ENCODE measurements around the gene ADCY4.
"Not testable (repeated sequence)": the region's sequence is repeated elsewhere in the genome, so short reads cannot be mapped to it uniquely, and the experiment has no call there.

The ADCY4 gene

DNA sequence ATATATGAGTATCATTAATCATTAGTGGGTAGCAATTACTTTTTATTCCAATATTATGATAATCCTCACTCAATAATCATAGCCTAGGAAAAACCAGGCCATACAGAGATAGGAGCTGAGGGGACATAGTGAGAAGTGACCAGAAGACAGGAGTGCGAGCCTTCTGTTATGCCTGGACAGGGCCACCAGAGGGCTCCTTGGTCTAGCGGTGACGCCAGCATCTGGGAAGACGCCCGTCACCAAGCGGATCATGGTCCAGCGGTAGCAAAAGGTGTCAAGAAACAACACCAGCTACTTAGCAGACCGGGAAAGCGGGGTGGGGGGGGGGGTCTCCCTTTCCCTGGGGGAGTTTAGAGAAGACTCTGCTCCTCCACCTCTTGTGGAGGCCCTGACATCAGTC is 7.0 kb downstream of the ADCY4 start:
- not testable (repeated sequence) for H2BK120ac ChIP-seq (ENCODE audit: low read depth, low read length); H4K8ac ChIP-seq (ENCODE audit: low read length); H3K4me2 ChIP-seq (ENCODE audit: low read length, poor library complexity, severe bottlenecking); H3K23ac ChIP-seq (ENCODE audit: low read length in 2 of 2); H3K18ac ChIP-seq (ENCODE audit: low read depth in 1 of 2, low read length in 2 of 2); H3K36me3 ChIP-seq (ENCODE audit: control insufficient read depth in 1 of 2, insufficient read depth in 2 of 2, low read depth in 1 of 2, low read length in 2 of 2); H3K4ac ChIP-seq (ENCODE audit: low read depth in 1 of 2, low read length in 2 of 2); H3K4me1 ChIP-seq (ENCODE audit: control insufficient read depth, insufficient read depth, low read depth, low read length); H3K9ac ChIP-seq (ENCODE audit: low read length); H2AK5ac ChIP-seq (ENCODE audit: low read length, severe bottlenecking); H2BK5ac ChIP-seq (ENCODE audit: low read depth, low read length, poor library complexity, severe bottlenecking); H3K27ac ChIP-seq (ENCODE audit: low read length, poor library complexity, severe bottlenecking); H2BK12ac ChIP-seq (ENCODE audit: low read length in 2 of 2); H4K91ac ChIP-seq (ENCODE audit: low read length); H3K4me3 ChIP-seq (ENCODE audit: insufficient read depth in 1 of 2, low read depth in 1 of 2, low read length in 2 of 2); H2BK15ac ChIP-seq (ENCODE audit: low read depth, poor library complexity, severe bottlenecking); H2AFZ ChIP-seq (ENCODE audit: low read depth, low read length); H3K79me1 ChIP-seq (replicated peaks; ENCODE audit: low read length, poor library complexity, severe bottlenecking); H3K14ac ChIP-seq (ENCODE audit: low read length in 2 of 2); H3K9me3 ChIP-seq (ENCODE audit: control insufficient read depth, low read length)
- H3K27me3 ChIP-seq (ENCODE audit: control insufficient read depth in 1 of 2, insufficient read depth in 1 of 2, low read length in 2 of 2) = peaks cover 0 to 32% of the 10 kb centered on the region in 2 experiments
- peak; percentile 30 for DNase-seq
- 5% methylated on average over 4 of the region's 9 CpGs for WGBS

DNA sequence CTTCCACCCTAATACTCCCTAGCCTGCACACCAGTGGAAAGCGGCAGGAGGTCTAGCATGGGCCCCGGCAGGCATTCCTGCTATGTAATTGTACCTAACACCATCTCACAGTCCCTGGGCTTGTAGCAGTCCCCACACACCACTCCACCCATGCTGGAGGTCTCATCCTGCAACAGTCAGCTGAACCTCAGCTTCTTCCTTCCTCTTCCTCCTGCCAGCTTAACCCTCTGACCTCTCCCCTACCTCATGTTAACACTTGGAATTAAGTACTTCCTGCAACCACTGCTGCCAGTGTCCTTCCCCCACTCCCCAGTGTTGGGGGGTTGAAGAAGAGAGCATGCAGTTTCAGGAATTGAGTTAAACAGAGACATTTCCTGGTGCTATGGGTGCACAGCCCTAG is 7.6 kb downstream of the ADCY4 start:
- Histone ChIP-seq H2BK5ac (ENCODE audit: low read depth, low read length, poor library complexity, severe bottlenecking) (no peak overlapping the region), H3K4me1 (ENCODE audit: control insufficient read depth, insufficient read depth, low read depth, low read length) (peaks cover 4% of the 10 kb centered on the region), H2BK12ac (ENCODE audit: low read length in 2 of 2) (no peak overlapping the region), H3K9ac (ENCODE audit: low read length) (no peak overlapping the region), H3K79me1 (replicated peaks; ENCODE audit: low read length, poor library complexity, severe bottlenecking) (no peaks in the 10 kb centered on the region), H3K4me3 (ENCODE audit: insufficient read depth in 1 of 2, low read depth in 1 of 2, low read length in 2 of 2) (no peak overlapping the region), H3K18ac (ENCODE audit: low read depth in 1 of 2, low read length in 2 of 2) (no peak overlapping the region), H3K4me2 (ENCODE audit: low read length, poor library complexity, severe bottlenecking) (no peak overlapping the region), H3K23ac (ENCODE audit: low read length in 2 of 2) (no peak overlapping the region), H3K36me3 (ENCODE audit: control insufficient read depth in 1 of 2, insufficient read depth in 2 of 2, low read depth in 1 of 2, low read length in 2 of 2) (no peaks in the 10 kb centered on the region), H4K8ac (ENCODE audit: low read length) (no peak overlapping the region), H2BK120ac (ENCODE audit: low read depth, low read length) (no peak overlapping the region), H3K9me3 (ENCODE audit: control insufficient read depth, low read length) (no peaks in the 10 kb centered on the region), H2BK15ac (ENCODE audit: low read depth, poor library complexity, severe bottlenecking) (no peak overlapping the region), H2AFZ (ENCODE audit: low read depth, low read length) (no peak overlapping the region), H3K14ac (ENCODE audit: low read length in 2 of 2) (no peak overlapping the region), H2AK5ac (ENCODE audit: low read length, severe bottlenecking) (no peak overlapping the region), H3K4ac (ENCODE audit: low read depth in 1 of 2, low read length in 2 of 2) (no peak overlapping the region), H3K27me3 (ENCODE audit: control insufficient read depth in 1 of 2, insufficient read depth in 1 of 2, low read length in 2 of 2) (peaks cover 0 to 32% of the 10 kb centered on the region in 2 experiments), H4K91ac (ENCODE audit: low read length) (no peak overlapping the region), H3K27ac (ENCODE audit: low read length, poor library complexity, severe bottlenecking) (no peak overlapping the region)
- no peak for DNase-seq
- 70% methylated on average over 2 of the region's 2 CpGs for WGBS

- no peak overlapping the region for H3K23ac ChIP-seq (ENCODE audit: low read length in 2 of 2)
- H2BK15ac ChIP-seq (ENCODE audit: low read depth, poor library complexity, severe bottlenecking) = no peak overlapping the region
- H3K4me2 ChIP-seq (ENCODE audit: low read length, poor library complexity, severe bottlenecking) = no peak overlapping the region
- H2BK120ac ChIP-seq (ENCODE audit: low read depth, low read length) = no peak overlapping the region
- no peak overlapping the region for H4K91ac ChIP-seq (ENCODE audit: low read length)
- H3K36me3 ChIP-seq (ENCODE audit: control insufficient read depth in 1 of 2, insufficient read depth in 2 of 2, low read depth in 1 of 2, low read length in 2 of 2) = no peaks in the 10 kb centered on the region
- no peak for DNase-seq
- no peaks in the 10 kb centered on the region for H3K79me1 ChIP-seq (replicated peaks; ENCODE audit: low read length, poor library complexity, severe bottlenecking)
- no peak overlapping the region for H3K14ac ChIP-seq (ENCODE audit: low read length in 2 of 2)
- no peaks in the 10 kb centered on the region for H3K9me3 ChIP-seq (ENCODE audit: control insufficient read depth, low read length)
- H4K8ac ChIP-seq (ENCODE audit: low read length) = no peak overlapping the region
- H3K27ac ChIP-seq (ENCODE audit: low read length, poor library complexity, severe bottlenecking) = no peak overlapping the region
- H3K18ac ChIP-seq (ENCODE audit: low read depth in 1 of 2, low read length in 2 of 2) = no peak overlapping the region
- peaks cover 6% of the 10 kb centered on the region for H3K4me1 ChIP-seq (ENCODE audit: control insufficient read depth, insufficient read depth, low read depth, low read length)
- H3K27me3 ChIP-seq (ENCODE audit: control insufficient read depth in 1 of 2, insufficient read depth in 1 of 2, low read length in 2 of 2) = peaks cover 0 to 34% of the 10 kb centered on the region in 2 experiments
- H2AFZ ChIP-seq (ENCODE audit: low read depth, low read length) = no peak overlapping the region
- H3K4ac ChIP-seq (ENCODE audit: low read depth in 1 of 2, low read length in 2 of 2) = no peak overlapping the region
- no peak overlapping the region for H3K9ac ChIP-seq (ENCODE audit: low read length)
- H3K4me3 ChIP-seq (ENCODE audit: insufficient read depth in 1 of 2, low read depth in 1 of 2, low read length in 2 of 2) = no peak overlapping the region
- no peak overlapping the region for H2BK12ac ChIP-seq (ENCODE audit: low read length in 2 of 2)
- no peak overlapping the region for H2BK5ac ChIP-seq (ENCODE audit: low read depth, low read length, poor library complexity, severe bottlenecking)
- no peak overlapping the region for H2AK5ac ChIP-seq (ENCODE audit: low read length, severe bottlenecking)
- WGBS = 86% methylated on average over 9 of the region's 9 CpGs
Observed at GRCh38 chr14:24325963-24326362, 8.9 kb downstream of the ADCY4 start.

DNA sequence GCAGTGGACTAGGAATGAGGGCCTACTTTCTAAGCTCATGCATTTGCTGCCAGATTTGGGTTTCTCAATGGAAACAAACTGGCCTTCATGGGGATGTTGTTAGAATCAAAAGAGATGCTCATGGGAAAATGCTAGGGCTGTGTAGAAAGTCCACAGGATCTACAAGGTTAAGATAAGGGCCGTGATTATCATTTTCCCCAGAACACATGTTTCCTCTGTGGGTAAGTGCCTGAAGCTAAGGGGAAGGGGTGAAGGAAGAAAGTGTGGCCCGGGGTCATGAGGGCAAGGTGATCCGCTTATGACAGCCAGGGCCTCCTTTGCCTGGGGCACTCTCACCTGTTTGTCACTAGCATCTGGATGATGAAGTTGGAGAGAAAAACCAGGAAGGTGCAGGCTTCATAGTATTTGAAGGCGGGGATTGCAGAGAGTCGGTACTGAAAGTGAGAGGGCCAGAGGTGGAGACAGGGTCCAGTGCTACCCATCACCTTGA is 9.8 kb downstream of the ADCY4 start:
- Histone ChIP-seq H2AK5ac (ENCODE audit: low read length, severe bottlenecking) (no peak overlapping the region), H2AFZ (ENCODE audit: low read depth, low read length) (no peak overlapping the region), H3K4ac (ENCODE audit: low read depth in 1 of 2, low read length in 2 of 2) (no peak overlapping the region), H3K4me2 (ENCODE audit: low read length, poor library complexity, severe bottlenecking) (no peak overlapping the region), H3K18ac (ENCODE audit: low read depth in 1 of 2, low read length in 2 of 2) (no peak overlapping the region), H3K9me3 (ENCODE audit: control insufficient read depth, low read length) (no peaks in the 10 kb centered on the region), H2BK120ac (ENCODE audit: low read depth, low read length) (no peak overlapping the region), H4K91ac (ENCODE audit: low read length) (no peak overlapping the region), H2BK12ac (ENCODE audit: low read length in 2 of 2) (no peak overlapping the region), H3K36me3 (ENCODE audit: control insufficient read depth in 1 of 2, insufficient read depth in 2 of 2, low read depth in 1 of 2, low read length in 2 of 2) (no peaks in the 10 kb centered on the region), H3K14ac (ENCODE audit: low read length in 2 of 2) (no peak overlapping the region), H2BK5ac (ENCODE audit: low read depth, low read length, poor library complexity, severe bottlenecking) (no peak overlapping the region), H3K4me3 (ENCODE audit: insufficient read depth in 1 of 2, low read depth in 1 of 2, low read length in 2 of 2) (no peak overlapping the region), H3K79me1 (replicated peaks; ENCODE audit: low read length, poor library complexity, severe bottlenecking) (no peaks in the 10 kb centered on the region), H2BK15ac (ENCODE audit: low read depth, poor library complexity, severe bottlenecking) (no peak overlapping the region), H3K4me1 (ENCODE audit: control insufficient read depth, insufficient read depth, low read depth, low read length) (peaks cover 6% of the 10 kb centered on the region), H3K23ac (ENCODE audit: low read length in 2 of 2) (no peak overlapping the region), H4K8ac (ENCODE audit: low read length) (no peak overlapping the region), H3K27me3 (ENCODE audit: control insufficient read depth in 1 of 2, insufficient read depth in 1 of 2, low read length in 2 of 2) (peaks cover under 1 to 38% of the 10 kb centered on the region in 2 experiments), H3K27ac (ENCODE audit: low read length, poor library complexity, severe bottlenecking) (no peak overlapping the region), H3K9ac (ENCODE audit: low read length) (no peak overlapping the region)
- 96% methylated on average over 5 of the region's 5 CpGs for WGBS
- no peak for DNase-seq

Measured in mesenchymal stem cell (in vitro differentiated cells and primary cell).